HepG2 (cell line): ENCODE results near the gene FAM193A. TPM values are rescaled to one million over a fixed set of nuclear protein-coding genes. Genes with fewer than 3 reads are reported as not detected.

Experiments used
- DNMT3B ChIP-seq: conservative IDR thresholded peaks from 2 replicates; pipeline ENCODE4 v1.6.1; 2016; ENCODE audit warnings: missing biosample characterization, control low read depth
- IRF1 ChIP-seq: sonication (generic); formaldehyde crosslinking; IDR thresholded peaks from 2 replicates; pipeline ENCODE4 v1.4.0; 2020; ENCODE audit warnings: low read depth, mild to moderate bottlenecking, missing genetic modification reagents
- NCOA5 ChIP-seq: sonication (generic); formaldehyde crosslinking; IDR thresholded peaks from 2 replicates; pipeline ENCODE4 v1.4.0; 2020; ENCODE audit warnings: missing genetic modification reagents
- PRPF4 ChIP-seq: fragments of 200-400 bp; formaldehyde crosslinking; IDR thresholded peaks from 2 replicates; pipeline ENCODE4 v1.6.1; 2016; ENCODE audit warnings: low read length, low read depth; ENCODE audit not compliant: poor library complexity, severe bottlenecking
- SMYD3 ChIP-seq: sonication (generic); formaldehyde crosslinking; IDR thresholded peaks from 2 replicates; pipeline ENCODE4 v1.8.1; 2023; ENCODE audit warnings: mild to moderate bottlenecking, missing genetic modification reagents
- ZBTB38 ChIP-seq: sonication (generic); formaldehyde crosslinking; IDR thresholded peaks from 2 replicates; pipeline ENCODE4 v1.5.1; 2020; ENCODE audit warnings: mild to moderate bottlenecking, missing genetic modification reagents
- ZBTB43 ChIP-seq: sonication (generic); formaldehyde crosslinking; conservative IDR thresholded peaks from 2 replicates; pipeline ENCODE4 v1.4.0; 2020; ENCODE audit warnings: missing genetic modification reagents
- ZBTB46 ChIP-seq: sonication (generic); formaldehyde crosslinking; IDR thresholded peaks from 2 replicates; pipeline ENCODE4 v1.4.0; 2020; ENCODE audit warnings: mild to moderate bottlenecking, missing genetic modification reagents, borderline replicate concordance
- ZNF260 ChIP-seq: sonication (generic); formaldehyde crosslinking; IDR thresholded peaks from 2 replicates; pipeline ENCODE4 v1.4.0; 2020; ENCODE audit warnings: missing genetic modification reagents, low read depth, mild to moderate bottlenecking, borderline replicate concordance
- ZNF281 ChIP-seq: sonication (generic); formaldehyde crosslinking; IDR thresholded peaks from 2 replicates; pipeline ENCODE4 v1.4.0; 2020; ENCODE audit warnings: missing genetic modification reagents, borderline replicate concordance
- ZNF512B ChIP-seq: sonication (generic); formaldehyde crosslinking; IDR thresholded peaks from 2 replicates; pipeline ENCODE4 v1.5.1; 2020; ENCODE audit warnings: missing genetic modification reagents, mild to moderate bottlenecking, borderline replicate concordance
- ZNF691 ChIP-seq: sonication (generic); formaldehyde crosslinking; IDR thresholded peaks from 2 replicates; pipeline ENCODE4 v1.4.0; 2020; ENCODE audit warnings: missing genetic modification reagents, low read depth, mild to moderate bottlenecking, borderline replicate concordance
- ZNF800 ChIP-seq: sonication (generic); formaldehyde crosslinking; IDR thresholded peaks from 2 replicates; pipeline ENCODE4 v1.4.0; 2020; ENCODE audit warnings: missing genetic modification reagents
- ZNF839 ChIP-seq: sonication (generic); formaldehyde crosslinking; IDR thresholded peaks from 2 replicates; pipeline ENCODE4 v1.4.0; 2020; ENCODE audit warnings: missing genetic modification reagents, mild to moderate bottlenecking, borderline replicate concordance
- polyA plus RNA-seq, 8 experiments: library from polyadenylated mRNA; depleted of rRNA in 3 of 8; stranded (reverse) in 7 of 8; unstranded in 1 of 8; fragments of >200 nt; fragmentation: Illumina TruSeq in 4 of 8; extraction: Trizol in 4 of 8; gene quantifications; 2 replicates each; pipeline versions ENCODE4 v1.2.1 to v1.2.3, GENCODE V29; 2011 to 2016; ENCODE audit warnings: low read depth in 4 of 8, missing spikeins in 1 of 8, mixed read lengths in 1 of 8; ENCODE audit not compliant: insufficient read depth in 1 of 8
- total RNA-seq, 5 experiments: library from RNA; depleted of rRNA; stranded (reverse); fragments of >200 nt; fragmentation: Illumina TruSeq; extraction: Trizol; gene quantifications; 2 replicates each; pipeline ENCODE4 v1.2.3, GENCODE V29; 2016; ENCODE audit warnings: low read depth in 1 of 5

The FAM193A gene
- total and polyA plus RNA-seq, 2 of the 13 experiments (the other 11 are each of a cell fraction or from before 2014, with no cell fraction given) = 5.7 to 8.7 TPM

GRCh38 chr4:2535376-2536192 is 863 bp upstream of the FAM193A start (continued):
- TF ChIP-seq ZNF281 (no peak), IRF1 (CRISPR knock-in tag) (no peak), ZNF512B (CRISPR knock-in tag) (no peak), NCOA5 (CRISPR knock-in tag) (no peak), ZNF800 (CRISPR knock-in tag) (no peak), PRPF4 (no peak), ZBTB46 (CRISPR knock-in tag) (no peak), DNMT3B (no peak), ZBTB43 (CRISPR knock-in tag) (no peak), ZBTB38 (peak; percentile 21; the same call in 1 of the 2 replicates), ZNF260 (CRISPR knock-in tag) (no peak), ZNF691 (CRISPR knock-in tag) (no peak; the same call in 1 of the 2 replicates), SMYD3 (CRISPR knock-in tag) (no peak), ZNF839 (no peak)
